PC-9 (cell line): ENCODE data around the gene ITGB6. TPM values are rescaled to one million over a fixed set of nuclear protein-coding genes. Genes with fewer than 3 reads are reported as not detected.

Source experiments
- BruUV-seq: library from RNA; stranded (reverse); fragments of 400-500 nt; replicated peaks from 2 replicates; lab custom pipeline; 2021; lab: Mats Ljungman, UMichigan
- CTCF ChIA-PET: fragments of 300-600 bp; sonication (Branson Sonifier 250); formaldehyde crosslinking; loops from one replicate; lab custom pipeline; 2022; ENCODE audit warnings: antibody characterized with exemption; lab: Charles Lee
- POLR2A ChIA-PET: fragments of 300-600 bp; sonication (Branson Sonifier 250); formaldehyde crosslinking; loops from one replicate; lab custom pipeline; 2022; ENCODE audit warnings: antibody characterized with exemption; ENCODE audit not compliant: unreplicated experiment; lab: Charles Lee
- DNase-seq, 2 experiments: peaks; one replicate each; pipeline versions ENCODE4 v3.0.0 to v3.0.0-alpha.2; 2015 to 2022; ENCODE audit warnings: mixed read lengths in 1 of 2
- H2AFZ ChIP-seq: fragments of 200-600 bp; sonication (generic); 2 replicates; pipeline ENCODE4 v1.8.1; 2017; ENCODE audit warnings: antibody characterized with exemption
- H3F3A ChIP-seq: fragments of 200-600 bp; sonication (generic); 2 replicates; pipeline ENCODE4 v1.8.1; 2017; ENCODE audit warnings: antibody characterized with exemption, mild to moderate bottlenecking, low read depth; ENCODE audit not compliant: insufficient read depth
- H3K27ac ChIP-seq: fragments of 200-600 bp; sonication (generic); 2 replicates; pipeline ENCODE4 v1.6.1; 2016; ENCODE audit warnings: mixed run types
- H3K27me3 ChIP-seq: fragments of 200-600 bp; sonication (generic); 2 replicates; pipeline ENCODE4 v1.6.1; 2016; ENCODE audit warnings: low read depth, mixed run types; ENCODE audit not compliant: insufficient read depth
- H3K36me3 ChIP-seq: fragments of 200-600 bp; sonication (generic); 2 replicates; pipeline ENCODE4 v1.6.1; 2016; ENCODE audit warnings: low read depth, mixed run types
- H3K4me1 ChIP-seq: fragments of 200-600 bp; sonication (generic); replicated peaks from 2 replicates; pipeline ENCODE4 v1.6.1; 2016; ENCODE audit warnings: mixed run types; ENCODE audit not compliant: insufficient read depth
- H3K4me2 ChIP-seq: fragments of 200-600 bp; sonication (generic); 2 replicates; pipeline ENCODE4 v1.6.1; 2017; ENCODE audit warnings: mixed run types
- H3K4me3 ChIP-seq: fragments of 200-600 bp; sonication (generic); 2 replicates; pipeline ENCODE4 v1.6.1; 2016; ENCODE audit warnings: mixed run types
- H3K79me2 ChIP-seq: fragments of 200-600 bp; sonication (generic); 2 replicates; pipeline ENCODE4 v1.6.1; 2017; ENCODE audit warnings: low read depth, mixed run types
- H3K9me2 ChIP-seq: fragments of 200-600 bp; sonication (generic); 2 replicates; pipeline ENCODE4 v1.8.1; 2017; ENCODE audit warnings: mild to moderate bottlenecking; ENCODE audit not compliant: insufficient read depth
- H3K9me3 ChIP-seq: fragments of 200-600 bp; sonication (generic); 2 replicates; pipeline ENCODE4 v1.8.1; 2016; ENCODE audit warnings: low read depth; ENCODE audit not compliant: insufficient read depth
- H4K20me1 ChIP-seq: fragments of 200-600 bp; sonication (generic); 2 replicates; pipeline ENCODE4 v1.8.1; 2017; ENCODE audit not compliant: insufficient read depth
- EZH2 ChIP-seq: fragments of 200-600 bp; sonication (generic); IDR thresholded peaks from 2 replicates; pipeline ENCODE4 v1.8.0; 2017; ENCODE audit warnings: antibody characterized with exemption, low read depth
- intact Hi-C: fragments of 100-400 bp; cut with micrococcal nuclease; formaldehyde crosslinking; loops from one replicate; pipeline ENCODE4 v1.10.0; 2022; ENCODE audit not compliant: unreplicated experiment
- total RNA-seq: library from RNA; stranded (reverse); gene quantifications from 2 replicates; pipeline ENCODE4 v1.2.3, GENCODE V29; 2021
- TF ChIP-seq, protein P1 (sequence below): fragments of 200-600 bp; sonication (generic); conservative IDR thresholded peaks from 2 replicates; pipeline ENCODE4 v1.6.1; 2017; ENCODE audit warnings: mixed run types, antibody characterized with exemption, mild to moderate bottlenecking, moderate library complexity

The ITGB6 gene
- total RNA-seq, 1 experiment from 2014 or later, result 24.3 TPM

DNA sequence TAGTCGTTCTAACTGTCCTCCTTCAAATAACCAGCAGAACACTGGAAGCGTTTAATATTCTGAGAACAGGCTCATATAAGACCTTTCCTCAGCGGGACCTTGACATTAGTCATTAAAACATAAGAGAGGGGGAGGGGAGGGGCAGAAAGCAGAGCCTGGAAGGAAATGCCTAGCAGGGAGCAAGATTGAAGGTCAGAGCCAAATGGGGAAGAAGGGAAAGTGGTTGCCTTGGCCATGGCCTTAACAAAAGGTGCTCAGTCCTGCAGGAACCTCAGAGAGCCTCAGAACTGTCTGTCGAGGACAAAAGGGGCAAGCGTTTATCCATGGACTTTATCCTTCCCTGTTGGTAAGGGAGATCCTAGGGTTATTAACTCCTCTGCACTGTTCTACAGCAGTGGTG, 136.8 kb downstream of the ITGB6 start:
- Histone ChIP-seq H3K79me2 (no peaks in the 10 kb centered on the region), H3K9me3 (no peaks in the 10 kb centered on the region), H4K20me1 (no peaks in the 10 kb centered on the region), H3K36me3 (no peaks in the 10 kb centered on the region), H3K27ac (no peak overlapping the region), H3F3A (no peaks in the 10 kb centered on the region), H2AFZ (no peak overlapping the region), H3K4me3 (no peak overlapping the region), H3K4me2 (peak overlapping the region; percentile 77), H3K27me3 (no peaks in the 10 kb centered on the region), H3K9me2 (no peaks in the 10 kb centered on the region), H3K4me1 (no peaks in the 10 kb centered on the region)
- DNase-seq, result no peak
- TF ChIP-seq, protein P1, sequence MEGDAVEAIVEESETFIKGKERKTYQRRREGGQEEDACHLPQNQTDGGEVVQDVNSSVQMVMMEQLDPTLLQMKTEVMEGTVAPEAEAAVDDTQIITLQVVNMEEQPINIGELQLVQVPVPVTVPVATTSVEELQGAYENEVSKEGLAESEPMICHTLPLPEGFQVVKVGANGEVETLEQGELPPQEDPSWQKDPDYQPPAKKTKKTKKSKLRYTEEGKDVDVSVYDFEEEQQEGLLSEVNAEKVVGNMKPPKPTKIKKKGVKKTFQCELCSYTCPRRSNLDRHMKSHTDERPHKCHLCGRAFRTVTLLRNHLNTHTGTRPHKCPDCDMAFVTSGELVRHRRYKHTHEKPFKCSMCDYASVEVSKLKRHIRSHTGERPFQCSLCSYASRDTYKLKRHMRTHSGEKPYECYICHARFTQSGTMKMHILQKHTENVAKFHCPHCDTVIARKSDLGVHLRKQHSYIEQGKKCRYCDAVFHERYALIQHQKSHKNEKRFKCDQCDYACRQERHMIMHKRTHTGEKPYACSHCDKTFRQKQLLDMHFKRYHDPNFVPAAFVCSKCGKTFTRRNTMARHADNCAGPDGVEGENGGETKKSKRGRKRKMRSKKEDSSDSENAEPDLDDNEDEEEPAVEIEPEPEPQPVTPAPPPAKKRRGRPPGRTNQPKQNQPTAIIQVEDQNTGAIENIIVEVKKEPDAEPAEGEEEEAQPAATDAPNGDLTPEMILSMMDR, result no peak
- no peak for TF ChIP-seq EZH2
- ChIA-PET POLR2A (no interaction called here), CTCF (no interaction called here)
- BruUV-seq, result no TSS peak
- intact Hi-C loops, result no loop called here

DNA sequence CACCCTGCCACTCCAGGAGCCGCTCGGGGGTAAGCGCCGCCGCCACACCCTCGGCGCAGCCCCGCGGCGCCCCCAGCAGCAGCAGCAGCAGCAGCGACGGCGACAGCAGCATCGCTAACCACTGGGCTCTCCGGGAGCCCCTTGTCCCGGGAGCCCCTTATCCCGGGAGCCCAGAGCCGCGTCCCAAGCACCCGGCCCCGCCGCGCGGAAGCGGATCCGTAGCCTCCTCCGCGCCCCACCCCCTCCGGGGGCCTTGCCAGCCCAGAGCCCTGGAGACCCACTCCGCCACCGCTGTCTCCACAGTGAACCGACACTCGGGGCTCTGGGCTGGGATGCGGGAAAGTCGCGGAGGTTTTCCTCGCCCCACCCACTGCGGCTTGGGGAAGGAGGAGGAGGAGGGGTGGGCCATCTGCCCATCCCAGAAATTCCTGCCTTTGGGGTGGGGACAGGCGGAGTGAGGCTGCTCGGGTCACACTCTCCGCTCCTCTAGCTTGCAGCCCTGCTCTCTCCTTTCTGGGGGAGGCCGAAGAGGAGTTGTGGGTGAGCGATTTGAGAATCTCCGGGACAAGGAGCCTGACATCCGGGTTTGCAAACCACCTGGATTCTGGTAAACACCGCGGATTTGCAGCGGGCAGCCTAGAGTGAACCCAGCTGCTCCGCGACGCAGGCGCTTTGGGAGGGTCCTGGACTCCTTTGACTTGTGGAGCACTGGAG, 137.6 kb downstream of the ITGB6 start, which contains the start of gene PLA2R1:
Gene PLA2R1 (minus strand): TSS at position 324 of the 714 bp plus-strand sequence. CDS start 212 bp downstream, at position 112.
- Histone ChIP-seq H3K79me2 (no peaks in the 10 kb centered on the region), H3K4me3 (peak within 1 kb of the TSS; percentile 59), H3K4me2 (peak within 1 kb of the TSS; percentile 77), H3K36me3 (no peaks in the 10 kb centered on the region), H3K27ac (no peak within 1 kb of the TSS), H3K9me2 (no peaks in the 10 kb centered on the region), H4K20me1 (no peaks in the 10 kb centered on the region), H2AFZ (peak within 1 kb of the TSS; percentile 82; the same call in 1 of the 2 replicates), H3K9me3 (no peaks in the 10 kb centered on the region), H3F3A (no peaks in the 10 kb centered on the region), H3K4me1 (no peaks in the 10 kb centered on the region), H3K27me3 (no peaks in the 10 kb centered on the region)
- peak in 1 of 2 experiments; percentile 29 for DNase-seq
- no peak for TF ChIP-seq EZH2
- TF ChIP-seq, protein P1, result no peak
- BruUV-seq, result no TSS peak
- ChIA-PET POLR2A (no interaction called here), CTCF (no interaction called here)
- intact Hi-C loops, result no loop called here

DNA sequence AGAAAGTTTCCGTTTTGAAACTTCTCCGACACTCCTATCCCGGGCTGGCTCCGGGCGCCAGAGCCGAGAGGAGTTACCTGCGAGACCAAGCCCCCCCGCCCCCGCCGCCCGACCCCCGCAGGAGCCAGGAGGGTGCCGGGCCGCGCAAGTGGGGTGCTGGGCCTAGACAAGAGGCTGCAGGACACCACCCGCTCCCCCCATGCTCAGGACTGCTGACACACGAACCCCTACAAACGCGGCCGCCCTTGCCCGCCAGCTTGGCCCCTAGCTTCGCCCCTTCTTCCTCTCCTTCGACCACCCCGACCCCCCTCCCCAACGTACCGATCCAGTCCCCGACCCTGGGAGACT, 138.2 kb downstream of the ITGB6 start:
- Histone ChIP-seq H3K27ac (no peak overlapping the region), H3K9me2 (no peaks in the 10 kb centered on the region)

More for the DNA sequence above, 138.2 kb downstream of the ITGB6 start:
- CTCF ChIA-PET, result no interaction called here
- Histone ChIP-seq H2AFZ (peak overlapping the region; percentile 82; the same call in 1 of the 2 replicates), H3K9me3 (no peaks in the 10 kb centered on the region), H3K27me3 (no peaks in the 10 kb centered on the region), H3F3A (no peaks in the 10 kb centered on the region), H3K36me3 (no peaks in the 10 kb centered on the region), H3K4me2 (peak overlapping the region; percentile 77), H3K4me1 (no peaks in the 10 kb centered on the region), H3K79me2 (no peaks in the 10 kb centered on the region), H4K20me1 (no peaks in the 10 kb centered on the region), H3K4me3 (peak overlapping the region; percentile 59; the same call in 1 of the 2 replicates)
- no TSS peak for BruUV-seq
- intact Hi-C loops, result no loop called here
- DNase-seq, result no peak
- POLR2A ChIA-PET, result no interaction called here
- no peak for TF ChIP-seq EZH2
- TF ChIP-seq, protein P1, result no peak
